ENCODE results near the gene TMEM205.

Gene TMEM205

GRCh38 chr19:11295180-11295579, 50.9 kb downstream of the TMEM205 start:
- TF ChIP-seq CTCF (IDR thresholded peaks at IDR 0.05; ENCODE audit: low read depth, low read length, missing control alignments): no peak
- H3K4me3 ChIP-seq (ENCODE audit: low read depth, low read length): no peak overlapping the region
- DNase-seq (ENCODE audit: low read depth): no peak

GRCh38 chr19:11293433-11294389, 52.4 kb downstream of the TMEM205 start:
- peak; percentile 96 for TF ChIP-seq CTCF (IDR thresholded peaks at IDR 0.05; ENCODE audit: low read depth, low read length, missing control alignments)
- DNase-seq (ENCODE audit: low read depth): peak; percentile 13
- no peak overlapping the region for H3K4me3 ChIP-seq (ENCODE audit: low read depth, low read length)

Data from GM12864 (cell line).